H1 (cell line): ENCODE measurements around the gene CYBA.

Source experiments
- ATF3 ChIP-seq: IDR thresholded peaks from 2 replicates; pipeline ENCODE4 v1.6.1; 2011; ENCODE audit warnings: low read depth, mild to moderate bottlenecking, low read length; ENCODE audit not compliant: insufficient read depth
- CEBPB ChIP-seq: IDR thresholded peaks from 2 replicates; pipeline ENCODE4 v1.6.1; 2012; ENCODE audit warnings: low read depth, low read length
- CHD2 ChIP-seq: IDR thresholded peaks from 2 replicates; pipeline ENCODE4 v1.6.1; 2012; ENCODE audit warnings: low read length, improper control_type of control experiment
- CTCF ChIP-seq, 3 experiments: IDR thresholded peaks; 1 replicate in 2 of 3; 2 replicates in 1 of 3; pipeline versions ENCODE4 v1.5.1 to v1.6.1; 2011; ENCODE audit warnings: low read length in 3 of 3, mild to moderate bottlenecking in 3 of 3, inconsistent platforms in 2 of 3, low read depth in 1 of 3, moderate library complexity in 1 of 3; ENCODE audit not compliant: insufficient read depth in 1 of 3; ENCODE audit errors: control extremely low read depth in 1 of 3
- EZH2 ChIP-seq: fragments of 200-600 bp; sonication (generic); IDR thresholded peaks from 2 replicates; pipeline ENCODE4 v1.7.1; 2012; ENCODE audit warnings: low read depth, mild to moderate bottlenecking, moderate library complexity, low read length, inconsistent platforms; ENCODE audit not compliant: severe bottlenecking
- HDAC6 ChIP-seq: IDR thresholded peaks from one replicate; pipeline ENCODE4 v1.7.1; 2012; ENCODE audit warnings: low read depth, mild to moderate bottlenecking, inconsistent platforms, low read length, moderate library complexity
- KDM1A ChIP-seq: fragments of 200-600, 300-600 bp; sonication (generic); IDR thresholded peaks from 2 replicates; pipeline ENCODE4 v1.7.1; 2016; ENCODE audit warnings: mild to moderate bottlenecking, low read length, borderline replicate concordance
- NRF1 ChIP-seq: IDR thresholded peaks from 2 replicates; pipeline ENCODE4 v1.6.1; 2011; ENCODE audit warnings: mild to moderate bottlenecking, low read depth, low read length, improper control_type of control experiment
- TAF1 ChIP-seq: IDR thresholded peaks from 2 replicates; pipeline ENCODE4 v1.6.1; 2011; ENCODE audit warnings: mild to moderate bottlenecking, low read depth, low read length
- TEAD4 ChIP-seq: IDR thresholded peaks from 2 replicates; pipeline ENCODE4 v1.6.1; 2012; ENCODE audit warnings: low read depth, low read length, inconsistent platforms, mixed read lengths

GRCh38 chr16:88634994-88635670 lies 15.7 kb downstream of the CYBA start:
- TF ChIP-seq KDM1A (peak; percentile 49; the same call in 1 of the 2 replicates), TAF1 (no peak), CTCF (IDR thresholded peaks at IDR 0.05; ENCODE audit: control extremely low read depth in 1 of 3, insufficient read depth in 1 of 3, low read depth in 1 of 3, low read length in 3 of 3) (no peak), TEAD4 (no peak), CEBPB (no peak), NRF1 (no peak), CHD2 (no peak), HDAC6 (no peak), ATF3 (no peak), EZH2 (no peak)
